NCI-H2081 treated with DMSO at 0.1 percent for 48 hours (cell line): ENCODE data around the gene CISD3.

Source experiments
- DNase-seq: peaks from one replicate; lab custom pipeline; 2025; lab: John Stamatoyannopoulos, UW

CISD3 gene

GRCh38 chr17:38779965-38780752, 50.0 kb downstream of the CISD3 start:
- DNase-seq: no peak

GRCh38 chr17:38783227-38783626, 53.1 kb downstream of the CISD3 start:
- no peak for DNase-seq
